NCI-H2196 (cell line): ENCODE results near the gene C18orf63.

Source experiments
- DNase-seq: peaks from one replicate; lab custom pipeline; 2025; ENCODE audit not compliant: unreplicated experiment; lab: John Stamatoyannopoulos, UW

The C18orf63 gene

DNA sequence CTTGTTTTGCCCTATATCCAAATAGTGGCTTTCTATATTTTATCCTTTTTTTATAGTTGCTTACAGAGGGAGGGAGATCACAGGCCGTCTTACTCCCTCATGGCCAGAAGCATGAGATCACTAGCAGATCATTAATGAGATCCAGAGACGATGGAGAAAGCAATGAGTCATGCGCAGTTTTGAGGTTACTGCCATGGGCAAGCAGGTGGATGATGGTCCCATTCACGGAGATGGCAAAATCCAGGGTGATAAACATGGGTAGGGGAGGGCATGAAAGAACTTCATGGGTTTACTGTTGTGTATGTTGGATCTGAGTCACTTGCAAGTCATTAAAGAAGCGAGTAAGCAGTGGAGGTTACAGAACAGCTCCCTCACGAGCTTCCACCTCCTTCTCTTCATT, 60.4 kb downstream of the C18orf63 start:
- no peak for DNase-seq

DNA sequence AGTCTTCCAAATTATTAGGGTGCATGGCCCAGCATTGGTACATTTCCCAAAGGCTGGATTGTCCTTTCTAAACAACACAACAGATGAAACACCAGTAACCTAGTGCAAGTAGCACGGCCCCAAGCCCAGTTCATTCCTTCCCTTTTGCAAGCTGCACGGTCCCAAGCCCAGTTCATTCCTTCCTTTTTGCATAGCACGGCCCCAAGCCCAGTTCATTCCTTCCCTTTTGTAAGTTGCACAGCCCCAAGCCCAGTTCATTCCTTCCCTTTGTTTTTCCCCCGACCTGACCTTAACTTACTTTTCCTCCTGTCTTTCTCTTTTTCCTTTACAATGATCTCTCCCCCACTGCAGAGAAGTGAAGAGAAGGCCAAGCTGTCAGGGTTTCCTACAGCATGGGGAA, 60.9 kb downstream of the C18orf63 start:
- no peak for DNase-seq

DNA sequence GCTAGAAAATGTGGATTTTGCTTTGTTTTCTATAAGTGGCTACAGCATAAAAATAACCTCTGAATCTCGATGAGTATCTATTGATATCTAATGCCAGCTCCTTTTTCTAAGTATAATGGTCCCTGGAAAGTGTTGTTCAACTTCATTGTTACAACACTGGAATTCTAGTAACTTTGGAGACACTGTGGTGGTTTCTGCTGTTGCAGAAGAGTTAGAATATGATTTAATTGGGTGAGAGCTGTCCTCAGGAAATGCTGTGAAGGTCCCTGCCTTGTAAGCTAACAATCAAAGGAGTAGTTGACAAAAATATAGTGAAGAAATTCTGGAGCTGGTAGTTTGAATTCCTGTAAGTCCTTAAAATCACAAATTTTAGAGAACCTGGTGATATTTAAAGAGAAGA, 62.1 kb downstream of the C18orf63 start:
- DNase-seq, result no peak

DNA sequence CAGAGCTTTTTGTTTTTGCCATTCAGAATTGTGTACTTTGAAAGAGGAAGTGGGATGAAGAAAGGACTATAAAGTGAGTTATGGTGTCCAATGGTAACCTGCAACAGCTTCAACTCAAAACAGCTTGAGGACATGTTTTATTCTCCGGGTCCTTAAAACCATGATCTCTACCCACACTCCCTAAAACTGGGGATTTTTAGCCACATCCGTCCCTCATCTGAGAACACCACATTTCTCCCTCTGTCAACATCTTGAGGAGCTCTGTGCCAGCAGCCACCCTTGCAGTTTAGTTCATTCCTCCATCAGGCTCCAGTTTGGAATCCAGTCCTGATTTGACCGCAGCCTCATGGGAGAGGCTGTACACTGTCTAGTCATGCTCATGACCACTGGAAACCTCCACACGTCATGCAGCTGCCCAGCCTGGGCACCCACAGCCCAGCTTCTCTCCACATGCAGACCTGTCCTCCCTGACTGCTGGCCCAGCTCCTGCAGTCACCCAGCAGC, 62.6 kb downstream of the C18orf63 start:
- no peak for DNase-seq

DNA sequence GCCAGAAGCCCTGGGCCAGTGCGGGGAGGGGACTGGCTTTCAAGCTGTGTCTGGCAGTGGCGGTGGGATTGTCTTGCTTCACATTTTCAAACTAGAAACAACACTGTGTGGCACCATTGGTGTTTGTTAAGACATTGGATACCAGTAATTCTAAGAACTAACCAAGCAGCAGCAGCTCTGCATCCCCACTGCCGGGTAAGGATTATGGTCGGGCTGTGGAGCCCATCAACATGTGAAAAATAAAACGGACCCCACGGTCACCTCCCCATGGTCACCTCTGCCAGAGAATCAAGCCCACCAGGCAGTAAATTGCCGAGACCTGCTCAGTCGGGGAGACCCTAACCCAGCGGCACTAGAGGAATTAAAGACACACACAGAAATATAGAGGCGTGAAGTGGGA, 65.3 kb downstream of the C18orf63 start:
- no peak for DNase-seq

DNA sequence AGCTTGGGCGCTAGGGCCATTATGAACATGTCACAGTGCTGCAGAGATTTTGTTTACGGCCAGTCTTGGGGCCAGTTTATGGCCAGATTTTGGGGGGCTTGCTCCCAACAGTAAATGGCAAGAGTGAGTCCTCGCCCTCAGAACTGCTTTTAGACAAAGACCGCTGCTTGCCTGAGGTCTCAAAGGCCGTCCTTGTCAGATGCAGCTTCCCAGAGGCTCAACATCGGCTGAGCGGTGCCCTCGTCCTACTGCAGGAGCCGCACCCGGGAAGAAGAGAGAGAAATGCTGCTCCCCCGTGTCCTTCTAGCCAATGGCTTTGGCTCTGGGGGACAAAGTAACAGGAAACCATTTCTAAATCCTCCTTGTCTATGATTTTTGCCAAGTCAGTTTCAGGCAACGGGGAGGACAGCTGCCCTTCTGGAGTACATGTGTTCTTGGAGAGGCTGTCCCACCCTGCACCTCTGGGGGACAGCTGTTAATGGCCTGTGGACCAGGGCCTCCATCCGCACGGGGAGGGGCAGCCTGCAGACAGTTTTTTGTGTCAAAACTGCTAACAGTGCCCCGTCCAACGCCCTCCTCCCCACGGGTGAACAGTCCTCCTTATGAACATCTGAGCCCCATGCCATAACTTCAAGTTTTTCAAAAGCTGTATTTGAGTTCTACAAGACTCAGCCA, 66.1 kb downstream of the C18orf63 start:
- no peak for DNase-seq

DNA sequence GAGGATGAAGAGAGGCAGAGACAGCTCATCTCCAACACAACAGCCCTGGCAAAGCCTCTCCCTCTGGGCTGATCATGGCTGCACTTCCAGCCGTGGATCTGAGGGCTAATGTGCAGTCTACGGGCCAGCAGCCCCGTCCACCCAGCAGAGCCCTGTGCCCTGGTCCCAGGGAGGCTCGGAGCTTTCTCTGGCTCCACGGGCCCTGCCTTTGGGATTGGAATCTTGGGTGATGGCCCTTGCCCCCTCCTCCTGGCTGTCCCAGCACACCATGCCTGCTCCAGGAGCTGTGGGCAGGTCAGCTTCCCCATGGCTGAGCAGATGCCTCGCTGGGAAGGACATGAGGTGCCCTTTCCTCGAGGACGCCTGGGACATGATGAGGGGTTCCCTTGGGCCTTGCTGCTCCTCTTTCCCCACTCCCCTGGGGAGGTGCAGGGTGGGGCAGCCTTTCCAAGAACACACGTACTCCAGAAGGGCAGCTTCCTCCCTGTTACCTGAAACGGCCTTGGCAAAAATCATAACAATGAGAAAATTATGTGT, 66.9 kb downstream of the C18orf63 start:
- DNase-seq, result no peak

DNA sequence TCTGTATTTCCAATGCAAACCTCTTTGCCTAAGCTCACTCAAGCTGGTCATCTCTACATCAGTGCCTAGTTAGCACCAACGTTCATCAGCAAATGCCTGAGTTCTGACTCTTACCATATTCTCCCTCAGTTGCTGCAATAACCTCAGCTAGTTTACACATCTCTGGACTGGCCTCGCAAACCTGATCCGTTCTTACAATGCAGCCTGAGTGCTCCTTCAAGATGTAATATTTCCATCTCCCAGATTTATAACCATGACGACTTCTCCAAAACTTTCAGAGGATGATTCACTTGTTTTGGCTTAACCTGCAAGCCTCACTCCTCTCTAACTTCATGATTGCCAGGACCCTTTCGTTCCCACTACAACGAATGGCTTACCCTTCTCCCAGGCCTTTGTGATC, 71.7 kb downstream of the C18orf63 start:
- DNase-seq, result no peak

DNA sequence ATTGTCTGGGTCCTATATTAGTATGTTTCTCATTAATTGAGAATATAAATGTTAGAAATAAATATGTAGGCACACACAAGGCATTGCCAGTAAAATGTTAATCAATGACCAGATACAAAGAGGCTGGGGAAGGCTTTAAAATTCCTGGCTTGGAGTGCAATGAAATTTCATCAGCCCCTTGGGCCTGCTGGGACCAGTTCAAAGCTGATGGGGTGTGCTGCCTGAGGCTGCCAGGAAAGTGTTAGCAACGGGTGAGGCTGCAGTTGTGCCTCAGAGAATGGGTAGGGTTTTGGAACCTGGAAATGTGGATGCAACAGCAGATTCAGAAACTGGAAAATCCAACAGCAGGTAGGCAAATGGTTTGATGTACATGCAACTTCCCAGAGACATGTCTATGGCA, 72.6 kb downstream of the C18orf63 start:
- no peak for DNase-seq

DNA sequence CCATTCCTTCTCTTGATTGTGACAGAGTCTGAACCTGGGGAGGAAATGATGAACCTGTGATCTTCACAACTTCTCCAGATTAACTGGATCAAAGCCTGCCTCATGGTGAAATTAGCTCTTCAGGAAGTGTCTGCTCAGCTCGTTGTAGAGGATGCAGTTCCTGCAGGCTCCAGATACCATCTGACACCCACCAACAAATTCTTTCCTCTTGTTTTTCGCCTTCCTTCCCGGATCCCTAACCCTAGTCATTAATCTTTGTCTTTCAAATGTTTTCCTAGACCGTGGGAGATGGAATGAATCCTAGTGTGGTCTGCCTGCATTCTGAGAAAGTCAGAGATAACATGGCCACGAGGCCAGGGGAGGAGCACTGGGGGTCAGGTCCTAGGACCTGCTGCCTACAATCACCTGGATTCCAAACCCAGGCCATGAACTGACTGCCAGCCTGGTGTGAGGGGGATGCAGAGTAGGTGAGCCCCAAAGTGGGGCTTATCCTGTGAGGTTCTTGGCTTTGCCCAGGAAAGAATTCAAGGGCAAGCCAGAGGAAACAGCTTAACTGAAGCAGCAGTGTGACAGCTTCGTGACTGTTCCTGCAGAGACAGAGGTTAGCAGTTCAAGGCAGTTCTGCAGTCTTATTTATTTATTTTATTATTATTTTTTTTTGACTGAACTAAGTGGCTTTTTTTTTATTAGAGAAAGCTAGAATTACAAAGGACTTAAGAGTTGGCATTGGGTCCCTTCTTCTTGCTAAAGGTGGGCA, 73.7 kb downstream of the C18orf63 start:
- no peak for DNase-seq

DNA sequence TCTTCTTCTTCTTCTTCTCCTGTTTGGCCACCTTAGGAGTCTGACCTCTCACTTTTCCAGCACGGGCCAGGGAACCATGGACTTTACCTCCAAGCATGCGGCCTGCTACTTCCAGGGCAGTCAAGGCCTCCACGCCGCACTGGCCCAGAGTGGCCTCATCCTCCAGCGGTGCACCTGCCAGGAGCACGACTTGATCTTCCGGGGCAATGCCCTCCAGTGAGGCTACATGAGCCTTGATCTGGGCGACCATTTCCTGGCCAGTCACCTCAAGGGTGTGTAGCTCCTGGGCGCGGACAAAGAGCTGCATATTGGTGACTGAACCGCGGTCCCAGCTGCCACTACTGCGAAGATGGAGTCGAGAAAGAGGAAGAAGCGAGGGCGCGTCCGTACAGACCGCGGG, 74.4 kb downstream of the C18orf63 start:
- no peak for DNase-seq

DNA sequence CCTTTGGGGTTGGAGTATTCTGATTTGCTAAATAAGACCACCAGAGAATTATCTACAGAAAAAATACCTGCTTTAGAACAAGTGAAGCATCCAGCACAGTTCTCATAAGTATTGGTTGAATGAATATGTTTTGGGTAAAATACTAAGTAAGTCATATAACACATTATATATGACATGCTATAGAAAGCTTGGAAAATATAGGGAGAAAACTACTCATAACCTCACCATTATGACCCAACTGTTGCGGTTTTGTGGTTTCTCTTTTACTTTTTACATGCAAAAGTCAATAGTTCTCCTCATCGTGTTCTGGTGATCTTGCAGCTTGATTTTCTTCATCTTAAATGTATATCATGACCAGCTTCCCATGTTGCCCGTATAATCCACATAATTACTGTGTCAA, 75.3 kb downstream of the C18orf63 start:
- DNase-seq, result no peak

DNA sequence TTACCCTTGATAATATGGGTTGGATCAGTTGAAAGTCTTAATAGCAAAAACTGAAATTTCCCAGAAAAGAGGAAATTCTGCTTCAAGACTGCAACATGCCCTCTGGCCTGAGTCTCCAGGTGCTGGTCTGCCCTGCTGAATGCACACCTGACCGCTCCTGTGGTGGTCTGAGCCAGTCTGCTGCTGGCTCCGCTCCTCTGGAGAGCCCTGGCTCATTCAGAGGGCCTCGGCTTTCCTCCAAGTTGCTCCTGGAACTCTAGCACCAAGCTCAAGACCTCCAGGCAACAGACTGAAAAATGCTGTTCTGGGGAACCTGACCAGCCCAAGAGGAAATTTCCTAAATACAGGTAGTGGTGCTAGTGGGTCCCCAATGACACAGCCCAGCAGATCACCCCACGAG, 76.7 kb downstream of the C18orf63 start:
- DNase-seq, result no peak

DNA sequence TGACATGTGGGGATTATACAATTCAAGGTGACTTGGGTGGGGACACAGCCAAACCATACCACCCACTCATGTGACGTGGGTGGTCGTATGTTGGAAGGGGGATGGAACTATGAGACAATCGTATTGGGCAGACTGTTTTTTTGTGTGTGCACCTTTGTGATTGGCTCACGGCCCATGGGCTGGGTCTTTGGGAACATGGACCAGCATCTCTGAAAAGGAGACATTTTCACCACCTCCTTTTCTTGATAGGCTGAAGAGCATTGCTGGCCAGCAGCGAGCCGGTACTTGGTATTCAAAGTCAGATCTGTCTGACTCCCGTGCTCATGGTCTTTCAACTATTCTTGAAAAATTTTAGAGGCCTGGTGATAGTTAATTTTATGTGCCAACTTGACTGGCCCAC, 79.4 kb downstream of the C18orf63 start:
- DNase-seq, result no peak

DNA sequence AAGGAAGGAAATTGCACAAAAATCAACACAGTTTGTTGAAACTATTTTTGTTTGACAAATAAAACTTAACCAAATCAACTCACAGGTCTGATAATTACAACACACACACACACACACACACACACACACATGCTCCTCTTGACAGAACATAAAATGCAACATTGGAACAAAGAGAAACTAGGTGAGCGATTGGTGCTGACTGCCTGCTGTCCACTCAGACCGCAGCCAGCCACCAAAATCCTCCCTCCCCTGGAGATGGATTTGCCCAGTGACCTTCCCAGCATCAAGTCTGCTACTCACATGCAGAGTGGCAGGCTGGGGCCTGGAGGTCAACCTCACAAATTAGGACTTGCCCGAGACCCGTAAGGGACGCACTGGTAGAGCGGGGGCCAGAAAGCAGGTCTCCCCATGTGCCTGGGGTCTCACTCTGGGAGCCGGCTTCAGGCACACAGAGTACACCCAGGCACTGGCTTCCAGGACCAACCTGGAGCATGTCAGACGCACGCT, 80.1 kb downstream of the C18orf63 start:
- DNase-seq, result no peak

DNA sequence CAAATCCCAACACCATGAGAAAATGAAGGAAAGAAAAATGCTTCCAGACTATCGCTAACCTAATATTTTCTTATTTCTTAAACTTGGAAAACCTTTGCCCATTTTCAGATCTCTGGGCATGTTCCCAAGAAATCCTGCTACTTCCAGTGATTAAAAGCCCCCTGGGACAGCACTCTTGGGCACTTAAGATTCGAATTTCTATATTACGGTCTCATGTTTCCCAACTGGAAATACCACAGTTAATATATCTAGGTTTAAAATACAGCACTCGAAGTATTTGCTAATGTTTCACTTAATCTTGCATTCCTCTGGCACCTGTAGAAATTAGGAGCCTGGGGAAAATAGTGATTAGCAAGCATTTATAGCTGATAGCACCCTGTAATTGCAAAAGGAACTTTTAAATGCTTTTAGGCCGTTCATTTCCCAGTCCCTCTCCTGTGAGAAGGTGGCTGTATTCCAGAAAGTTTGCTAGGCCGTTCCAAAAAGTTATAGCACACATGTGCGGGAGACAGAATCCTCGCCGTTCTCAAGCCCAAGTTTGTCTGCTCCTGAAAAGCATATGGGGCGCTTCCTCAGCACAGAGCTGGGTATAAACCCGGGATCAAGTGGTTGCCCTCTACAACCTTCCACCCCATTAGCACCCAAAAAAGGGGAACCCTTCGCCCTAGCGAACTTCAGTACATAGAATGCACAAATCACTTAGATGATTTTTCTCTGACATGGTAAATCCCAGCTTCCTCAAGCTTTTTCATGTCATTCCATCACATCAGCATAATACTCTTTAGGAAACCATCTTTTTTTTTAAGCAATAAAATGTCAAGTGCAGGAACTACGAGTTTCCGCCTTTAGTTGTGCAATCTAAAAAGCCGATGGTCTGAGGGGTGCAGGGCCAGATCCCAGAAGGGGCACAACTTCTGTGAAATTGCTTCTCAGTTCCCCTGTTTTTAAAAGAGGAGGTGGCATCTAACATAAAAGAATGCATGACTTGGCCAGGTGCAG, 80.8 kb downstream of the C18orf63 start:
- DNase-seq, result no peak

DNA sequence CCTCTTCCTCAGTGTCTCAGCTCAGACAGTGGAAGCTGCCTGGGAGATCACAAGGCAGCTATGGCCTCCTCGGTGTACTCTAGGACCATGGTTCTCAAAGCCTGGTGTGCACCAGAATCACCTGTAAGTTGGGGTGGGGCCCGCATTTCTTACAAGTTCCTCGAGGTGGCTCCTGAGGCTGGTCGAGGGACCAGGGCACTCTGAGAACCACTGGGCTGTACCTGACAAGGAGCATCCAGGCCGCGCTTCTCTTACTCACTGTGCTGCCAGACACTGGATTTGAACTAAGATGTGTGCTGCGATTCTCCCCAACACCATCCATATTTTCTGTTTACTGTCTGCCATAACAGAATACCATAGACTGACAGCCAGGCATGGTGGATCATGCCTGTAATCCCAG, 81.9 kb downstream of the C18orf63 start:
- no peak for DNase-seq

DNA sequence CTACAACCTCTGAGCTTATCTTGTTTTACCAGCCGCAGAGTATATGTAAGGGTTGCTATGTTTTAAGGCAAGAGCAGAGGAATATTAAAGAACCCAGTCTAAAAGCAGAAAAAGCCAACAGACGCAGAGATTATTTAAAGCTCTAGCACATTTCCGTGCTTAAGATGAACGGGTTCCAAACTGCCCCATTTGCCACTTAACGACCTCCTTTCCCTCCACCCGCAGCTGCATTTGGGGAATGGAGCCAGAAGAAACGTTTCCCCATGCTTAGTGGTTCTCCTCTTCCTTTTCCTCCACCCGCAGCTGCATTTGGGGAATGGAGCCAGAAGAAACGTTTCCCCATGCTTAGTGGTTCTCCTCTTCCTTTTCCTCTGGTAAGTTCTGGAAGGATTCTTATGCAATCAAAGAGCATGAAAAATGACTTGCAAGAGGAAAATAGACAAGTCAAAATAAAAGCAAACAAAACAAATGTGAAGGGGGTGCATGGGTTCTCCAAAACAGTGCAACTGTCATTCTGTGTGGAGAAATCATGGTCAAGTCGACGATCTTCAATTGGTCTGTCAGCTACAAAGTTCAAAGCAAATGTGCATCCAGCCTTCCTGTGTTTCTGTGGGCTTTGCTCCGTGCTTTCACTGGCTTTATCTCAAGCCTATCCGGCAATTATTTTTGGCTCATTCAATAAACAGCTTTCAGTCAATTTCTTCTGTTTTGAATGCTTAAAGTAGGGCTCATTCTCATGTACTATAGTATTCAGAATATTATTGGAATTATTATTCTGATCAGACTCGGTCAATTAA, 83.7 kb downstream of the C18orf63 start:
- DNase-seq, result no peak

DNA sequence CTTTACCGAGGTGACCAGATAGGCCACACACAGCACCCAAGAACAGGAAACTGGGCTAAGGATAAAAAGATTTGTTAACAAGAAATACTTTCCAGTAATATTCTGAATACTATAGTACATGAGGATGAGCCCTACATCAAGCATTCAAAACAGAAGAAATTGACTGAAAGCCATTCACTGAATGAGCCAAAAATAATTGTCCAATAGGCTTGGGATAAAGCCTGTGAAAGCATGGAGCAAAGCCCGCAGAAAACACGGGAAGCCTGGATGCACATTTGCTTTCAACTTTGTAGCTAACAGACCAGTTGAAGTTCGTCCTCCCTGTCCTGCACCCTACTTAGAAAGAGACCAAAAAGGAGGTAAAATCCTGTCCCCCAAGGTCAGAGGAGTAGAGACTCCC, 85.2 kb downstream of the C18orf63 start:
- DNase-seq, result no peak

DNA sequence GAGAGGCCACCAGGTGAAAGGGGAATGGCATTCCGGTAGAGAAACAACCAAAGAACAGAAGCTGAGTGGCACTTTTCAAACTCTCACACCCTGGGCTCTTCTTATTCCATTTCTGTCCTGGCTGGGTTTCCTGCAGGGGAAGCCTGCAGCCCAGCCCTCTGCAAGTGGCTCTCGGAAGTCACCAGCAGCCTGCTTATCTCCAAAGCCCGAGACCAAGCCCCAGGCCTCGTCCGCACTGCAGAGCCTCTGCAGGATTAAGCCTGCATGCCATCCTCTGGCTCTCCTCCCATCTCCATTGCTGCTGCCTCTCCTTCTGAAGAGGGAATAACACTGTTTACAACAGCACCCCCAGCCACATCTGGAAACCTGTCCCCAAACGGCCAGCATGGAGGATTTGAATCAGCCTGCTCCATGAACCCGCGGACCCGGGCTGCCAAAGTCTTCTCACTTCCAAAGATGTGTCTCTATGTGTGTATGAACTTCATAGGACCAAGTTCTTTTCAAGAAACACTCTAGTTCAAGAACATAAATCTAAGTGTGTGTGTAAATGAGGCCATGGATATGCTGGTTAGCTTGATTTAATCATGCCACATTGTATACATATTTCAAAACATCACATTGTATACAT, 87.3 kb downstream of the C18orf63 start:
- no peak for DNase-seq
